Sigmoid colon (tissue), 4 donors: ENCODE results near the gene WNT7A.

Source experiments
- EP300 ChIP-seq, 4 donors: sonication (generic); formaldehyde crosslinking; IDR thresholded peaks; one replicate each; pipeline ENCODE4 v1.6.1; 2017; ENCODE audit warnings: antibody characterized with exemption in 4 of 4
- TF ChIP-seq, protein P1 (sequence below), 4 experiments: fragments of 450-650 bp in 3 of 4; fragments of 200-600 bp in 1 of 4; IDR thresholded peaks; one replicate each; pipeline ENCODE4 v1.5.1; 2016 to 2019; ENCODE audit warnings: antibody characterized with exemption in 4 of 4, mild to moderate bottlenecking in 3 of 4, moderate library complexity in 2 of 4

DNA sequence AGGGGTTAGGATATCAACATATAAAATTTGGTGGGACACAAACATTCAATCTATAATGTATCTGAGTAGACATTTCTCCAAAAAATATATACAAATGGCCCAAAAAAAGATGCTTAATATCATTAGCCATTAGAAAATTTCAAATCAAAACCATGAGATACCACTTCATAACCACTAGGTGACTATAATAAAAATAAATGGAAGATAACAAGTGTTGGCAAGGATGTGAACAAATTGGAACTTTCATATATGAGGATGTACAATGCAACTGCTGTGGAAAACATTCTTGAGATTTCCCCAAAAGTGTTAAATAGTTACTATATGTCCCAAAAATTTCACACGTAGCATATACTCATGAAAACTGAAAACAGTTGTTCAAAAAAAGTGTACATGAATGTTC lies 36.5 kb upstream of the WNT7A start:
- TF ChIP-seq EP300 (IDR thresholded peaks at IDR 0.05), result no peak
- TF ChIP-seq, protein P1, sequence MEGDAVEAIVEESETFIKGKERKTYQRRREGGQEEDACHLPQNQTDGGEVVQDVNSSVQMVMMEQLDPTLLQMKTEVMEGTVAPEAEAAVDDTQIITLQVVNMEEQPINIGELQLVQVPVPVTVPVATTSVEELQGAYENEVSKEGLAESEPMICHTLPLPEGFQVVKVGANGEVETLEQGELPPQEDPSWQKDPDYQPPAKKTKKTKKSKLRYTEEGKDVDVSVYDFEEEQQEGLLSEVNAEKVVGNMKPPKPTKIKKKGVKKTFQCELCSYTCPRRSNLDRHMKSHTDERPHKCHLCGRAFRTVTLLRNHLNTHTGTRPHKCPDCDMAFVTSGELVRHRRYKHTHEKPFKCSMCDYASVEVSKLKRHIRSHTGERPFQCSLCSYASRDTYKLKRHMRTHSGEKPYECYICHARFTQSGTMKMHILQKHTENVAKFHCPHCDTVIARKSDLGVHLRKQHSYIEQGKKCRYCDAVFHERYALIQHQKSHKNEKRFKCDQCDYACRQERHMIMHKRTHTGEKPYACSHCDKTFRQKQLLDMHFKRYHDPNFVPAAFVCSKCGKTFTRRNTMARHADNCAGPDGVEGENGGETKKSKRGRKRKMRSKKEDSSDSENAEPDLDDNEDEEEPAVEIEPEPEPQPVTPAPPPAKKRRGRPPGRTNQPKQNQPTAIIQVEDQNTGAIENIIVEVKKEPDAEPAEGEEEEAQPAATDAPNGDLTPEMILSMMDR (IDR thresholded peaks at IDR 0.05), result no peak
